ENCODE measurements around the gene UBA52.

GRCh38 chr19:18529782-18530181 lies 41.9 kb upstream of the UBA52 start:
- TF ChIP-seq, protein P1, sequence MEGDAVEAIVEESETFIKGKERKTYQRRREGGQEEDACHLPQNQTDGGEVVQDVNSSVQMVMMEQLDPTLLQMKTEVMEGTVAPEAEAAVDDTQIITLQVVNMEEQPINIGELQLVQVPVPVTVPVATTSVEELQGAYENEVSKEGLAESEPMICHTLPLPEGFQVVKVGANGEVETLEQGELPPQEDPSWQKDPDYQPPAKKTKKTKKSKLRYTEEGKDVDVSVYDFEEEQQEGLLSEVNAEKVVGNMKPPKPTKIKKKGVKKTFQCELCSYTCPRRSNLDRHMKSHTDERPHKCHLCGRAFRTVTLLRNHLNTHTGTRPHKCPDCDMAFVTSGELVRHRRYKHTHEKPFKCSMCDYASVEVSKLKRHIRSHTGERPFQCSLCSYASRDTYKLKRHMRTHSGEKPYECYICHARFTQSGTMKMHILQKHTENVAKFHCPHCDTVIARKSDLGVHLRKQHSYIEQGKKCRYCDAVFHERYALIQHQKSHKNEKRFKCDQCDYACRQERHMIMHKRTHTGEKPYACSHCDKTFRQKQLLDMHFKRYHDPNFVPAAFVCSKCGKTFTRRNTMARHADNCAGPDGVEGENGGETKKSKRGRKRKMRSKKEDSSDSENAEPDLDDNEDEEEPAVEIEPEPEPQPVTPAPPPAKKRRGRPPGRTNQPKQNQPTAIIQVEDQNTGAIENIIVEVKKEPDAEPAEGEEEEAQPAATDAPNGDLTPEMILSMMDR (IDR thresholded peaks at IDR 0.05; ENCODE audit: insufficient read depth, low read length), result no peak
- TF ChIP-seq SPI1 (IDR thresholded peaks at IDR 0.05; ENCODE audit: borderline replicate concordance, low read depth) (no peak), POLR2AphosphoS5 (IDR thresholded peaks at IDR 0.05; ENCODE audit: low read depth) (no peak)

All from HL-60 (cell line).